GM12891 (cell line): ENCODE results near the gene RTEL1.

Experiments used
- POLR2A ChIP-seq: IDR thresholded peaks from 2 replicates; pipeline ENCODE4 v1.6.1; 2011; ENCODE audit warnings: low read depth, low read length, control low read depth
- POLR2AphosphoS5 ChIP-seq: IDR thresholded peaks from 2 replicates; pipeline ENCODE4 v1.6.1; 2011; ENCODE audit warnings: low read depth, low read length, control low read depth
- TAF1 ChIP-seq: IDR thresholded peaks from 2 replicates; pipeline ENCODE4 v1.6.1; 2011; ENCODE audit warnings: low read depth, low read length, control low read depth

- TF ChIP-seq TAF1 (no peak), POLR2A (no peak), POLR2AphosphoS5 (no peak)
These were observed 54.1 kb downstream of the RTEL1 start for GRCh38 chr20:63712191-63712590.
